Glutamatergic neuron (in vitro differentiated cells): ENCODE results near the gene TRAK2. TPM values are rescaled to one million over a fixed set of nuclear protein-coding genes. Genes with fewer than 3 reads are reported as not detected.

Experiments
- DNase-seq: peaks from one replicate; pipeline ENCODE4 v3.0.0; 2022
- H3K27ac Mint-ChIP-seq: one replicate; pipeline ENCODE4 v1.8.0; 2020; ENCODE audit warnings: mild to moderate bottlenecking, mixed read lengths, inconsistent platforms; ENCODE audit not compliant: unreplicated experiment
- H3K27me3 Mint-ChIP-seq: one replicate; pipeline ENCODE4 v1.8.0; 2020; ENCODE audit warnings: mild to moderate bottlenecking, moderate library complexity, mixed read lengths, inconsistent platforms; ENCODE audit not compliant: unreplicated experiment
- H3K36me3 Mint-ChIP-seq: one replicate; pipeline ENCODE4 v1.8.0; 2020; ENCODE audit warnings: mild to moderate bottlenecking, mixed read lengths, inconsistent platforms; ENCODE audit not compliant: unreplicated experiment
- H3K4me1 Mint-ChIP-seq: one replicate; pipeline ENCODE4 v1.8.0; 2020; ENCODE audit warnings: mild to moderate bottlenecking, low read depth, mixed read lengths, inconsistent platforms; ENCODE audit not compliant: unreplicated experiment
- H3K4me3 Mint-ChIP-seq: one replicate; pipeline ENCODE4 v1.8.0; 2020; ENCODE audit warnings: mild to moderate bottlenecking, mixed read lengths, inconsistent platforms; ENCODE audit not compliant: unreplicated experiment
- H3K9me3 Mint-ChIP-seq: one replicate; pipeline ENCODE4 v1.8.0; 2020; ENCODE audit warnings: mild to moderate bottlenecking, moderate library complexity, mixed read lengths, inconsistent platforms; ENCODE audit not compliant: unreplicated experiment
- total RNA-seq: library from RNA; stranded (reverse); fragmentation: NEBNext Ultra II Directional; extraction: Animal tissue kit (Norgen Biotek cat#: 25700); gene quantifications from one replicate; pipeline ENCODE4 v1.2.1, GENCODE V29; 2021; ENCODE audit not compliant: unreplicated experiment
- TF ChIP-seq, protein P1 (sequence below): fragments of 200-600 bp; sonication (generic); IDR thresholded peaks from one replicate; pipeline ENCODE4 v1.5.0; 2021; ENCODE audit not compliant: partially characterized antibody, unreplicated experiment

TRAK2 gene
- total RNA-seq, 1 donor from 2014 or later: 58.9 TPM

DNA sequence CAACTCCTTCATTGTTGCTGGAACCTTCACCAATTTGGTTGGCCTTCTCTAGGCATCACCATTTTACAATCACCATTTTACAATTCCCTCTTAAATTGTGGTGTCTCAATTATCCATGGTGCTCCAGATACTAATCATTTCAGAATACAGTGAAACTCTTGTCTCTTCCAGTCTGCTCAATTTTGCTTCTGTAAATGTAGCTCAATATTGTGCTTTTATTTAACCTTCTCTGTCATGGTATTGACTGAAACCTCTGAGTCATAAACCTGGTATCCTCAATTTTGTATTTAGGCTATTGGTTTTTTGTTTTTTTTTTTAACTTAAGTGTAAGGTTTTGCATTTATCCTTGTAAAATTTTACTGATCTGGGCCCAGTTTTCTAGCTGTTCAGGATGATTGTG, 16.4 kb upstream of the TRAK2 start:
- no peak overlapping the region for H3K4me3 Mint-ChIP-seq
- H3K27ac Mint-ChIP-seq: peak overlapping the region; percentile 93
- no peaks in the 10 kb centered on the region for H3K9me3 Mint-ChIP-seq
- H3K36me3 Mint-ChIP-seq: peaks cover 17% of the 10 kb centered on the region
- H3K27me3 Mint-ChIP-seq: peaks cover 3% of the 10 kb centered on the region
- no peak for DNase-seq
- H3K4me1 Mint-ChIP-seq: peaks cover 36% of the 10 kb centered on the region
- TF ChIP-seq, protein P1, sequence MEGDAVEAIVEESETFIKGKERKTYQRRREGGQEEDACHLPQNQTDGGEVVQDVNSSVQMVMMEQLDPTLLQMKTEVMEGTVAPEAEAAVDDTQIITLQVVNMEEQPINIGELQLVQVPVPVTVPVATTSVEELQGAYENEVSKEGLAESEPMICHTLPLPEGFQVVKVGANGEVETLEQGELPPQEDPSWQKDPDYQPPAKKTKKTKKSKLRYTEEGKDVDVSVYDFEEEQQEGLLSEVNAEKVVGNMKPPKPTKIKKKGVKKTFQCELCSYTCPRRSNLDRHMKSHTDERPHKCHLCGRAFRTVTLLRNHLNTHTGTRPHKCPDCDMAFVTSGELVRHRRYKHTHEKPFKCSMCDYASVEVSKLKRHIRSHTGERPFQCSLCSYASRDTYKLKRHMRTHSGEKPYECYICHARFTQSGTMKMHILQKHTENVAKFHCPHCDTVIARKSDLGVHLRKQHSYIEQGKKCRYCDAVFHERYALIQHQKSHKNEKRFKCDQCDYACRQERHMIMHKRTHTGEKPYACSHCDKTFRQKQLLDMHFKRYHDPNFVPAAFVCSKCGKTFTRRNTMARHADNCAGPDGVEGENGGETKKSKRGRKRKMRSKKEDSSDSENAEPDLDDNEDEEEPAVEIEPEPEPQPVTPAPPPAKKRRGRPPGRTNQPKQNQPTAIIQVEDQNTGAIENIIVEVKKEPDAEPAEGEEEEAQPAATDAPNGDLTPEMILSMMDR: no peak

DNA sequence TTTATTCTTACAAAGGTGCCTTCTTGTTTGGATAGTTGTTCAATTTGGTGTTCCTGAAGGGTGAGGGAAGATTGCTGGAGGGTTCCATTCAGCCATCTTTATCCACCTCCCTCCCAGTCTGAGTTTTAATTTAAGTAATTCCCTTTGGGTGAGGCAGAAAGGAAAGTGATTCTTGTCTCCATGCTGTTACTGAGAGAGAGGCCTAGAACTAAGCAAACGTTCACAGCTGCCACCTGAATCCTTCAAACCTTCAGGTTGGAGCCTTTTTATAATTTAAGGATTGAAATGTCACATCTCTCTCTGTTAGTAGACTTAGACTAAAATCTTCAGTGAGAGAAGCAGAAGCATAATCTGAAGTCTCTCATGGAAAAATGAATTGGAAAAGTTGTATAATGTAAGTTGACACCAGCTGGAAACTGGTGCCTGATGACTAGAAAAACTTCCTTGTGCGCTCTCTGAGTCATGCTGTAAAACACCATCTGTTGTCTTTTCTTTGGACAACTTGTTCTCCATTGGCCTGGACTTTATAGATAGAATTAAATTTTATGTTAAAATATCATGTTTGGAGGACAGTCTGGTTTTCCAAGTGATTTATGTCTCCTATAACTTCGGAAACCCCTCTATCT, 14.9 kb upstream of the TRAK2 start:
- DNase-seq: no peak
- Mint-ChIP-seq H3K4me1 (peaks cover 36% of the 10 kb centered on the region), H3K4me3 (no peak overlapping the region), H3K36me3 (peaks cover 30% of the 10 kb centered on the region), H3K9me3 (no peaks in the 10 kb centered on the region), H3K27ac (peak overlapping the region; percentile 93), H3K27me3 (peaks cover 1% of the 10 kb centered on the region)
- TF ChIP-seq, protein P1: no peak

DNA sequence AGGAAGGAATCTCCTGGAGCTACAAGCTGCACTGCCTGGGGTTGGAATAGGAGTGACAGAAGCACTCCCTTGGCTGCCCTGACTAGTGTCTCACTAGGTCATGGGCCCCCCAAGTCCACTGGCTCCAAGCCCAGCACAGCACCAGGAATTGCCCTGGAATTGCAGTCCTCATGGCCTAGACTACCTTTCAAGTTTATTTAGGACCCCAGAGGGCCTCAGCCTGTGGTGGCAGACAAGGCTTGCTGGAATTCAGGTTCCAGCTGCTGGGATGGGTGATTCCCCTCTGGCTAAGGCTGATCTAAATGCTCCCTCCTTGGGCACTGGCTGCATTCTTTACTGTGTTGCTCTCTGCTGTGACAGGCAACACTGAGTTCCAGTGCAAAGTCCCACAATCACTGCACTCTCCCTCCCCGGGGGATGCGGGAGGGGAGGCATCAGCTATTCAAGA, 14.3 kb upstream of the TRAK2 start:
- H3K27ac Mint-ChIP-seq: peak overlapping the region; percentile 93
- peaks cover 33% of the 10 kb centered on the region for H3K4me1 Mint-ChIP-seq
- no peak overlapping the region for H3K4me3 Mint-ChIP-seq
- peaks cover 1% of the 10 kb centered on the region for H3K27me3 Mint-ChIP-seq
- peaks cover 30% of the 10 kb centered on the region for H3K36me3 Mint-ChIP-seq
- peak; percentile 67 for DNase-seq
- TF ChIP-seq, protein P1: no peak
- no peaks in the 10 kb centered on the region for H3K9me3 Mint-ChIP-seq

DNA sequence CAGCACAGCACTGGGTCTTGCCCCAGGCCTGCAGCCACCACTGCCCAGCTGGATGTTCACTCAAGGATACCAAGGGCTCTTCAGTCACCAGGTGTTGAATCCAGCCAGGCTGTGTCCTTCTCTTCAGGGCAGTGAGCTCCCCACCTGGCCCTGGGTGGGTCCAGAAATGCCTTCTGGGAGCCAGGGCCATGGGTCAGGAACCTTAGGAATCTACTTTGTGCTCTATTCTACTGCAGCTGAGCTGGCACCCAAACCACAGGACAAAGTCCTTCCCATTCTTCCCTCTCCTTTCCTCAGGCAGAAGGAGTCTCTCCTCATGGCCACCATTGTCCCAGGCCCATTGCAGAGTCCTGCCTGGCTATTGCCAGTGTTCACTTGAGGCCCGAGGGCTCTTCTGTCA, 13.3 kb upstream of the TRAK2 start:
- Mint-ChIP-seq H3K27me3 (peaks cover 1% of the 10 kb centered on the region), H3K9me3 (no peaks in the 10 kb centered on the region), H3K27ac (no peak overlapping the region), H3K4me1 (peaks cover 32% of the 10 kb centered on the region), H3K4me3 (no peak overlapping the region), H3K36me3 (peaks cover 30% of the 10 kb centered on the region)
- no peak for DNase-seq
- TF ChIP-seq, protein P1: no peak

DNA sequence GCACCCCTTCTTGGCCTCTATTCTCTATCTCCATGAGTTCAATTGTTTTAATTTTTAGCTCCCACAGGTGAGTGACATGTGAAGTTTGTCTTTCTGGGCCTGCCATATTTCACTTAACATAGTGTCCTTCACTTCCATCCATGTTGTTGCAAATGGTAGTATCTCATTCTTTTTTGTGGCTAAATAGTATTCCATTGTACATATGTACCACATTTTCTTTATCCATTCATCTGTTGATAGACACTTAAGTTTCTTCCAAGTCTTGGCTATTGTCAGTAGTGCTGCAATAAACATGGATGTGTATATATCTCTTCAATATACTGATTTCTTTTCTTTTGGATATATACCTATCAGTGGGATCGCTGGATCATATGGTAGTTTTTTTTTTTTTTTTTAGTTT, 9.3 kb upstream of the TRAK2 start:
- no peaks in the 10 kb centered on the region for H3K9me3 Mint-ChIP-seq
- TF ChIP-seq, protein P1: no peak
- H3K27me3 Mint-ChIP-seq: no peaks in the 10 kb centered on the region
- no peaks in the 10 kb centered on the region for H3K4me1 Mint-ChIP-seq
- no peak overlapping the region for H3K27ac Mint-ChIP-seq
- H3K4me3 Mint-ChIP-seq: no peak overlapping the region
- peaks cover 29% of the 10 kb centered on the region for H3K36me3 Mint-ChIP-seq
- DNase-seq: no peak
